Testis (tissue), 2 donors: ENCODE results near the gene SEC24D.

ENCODE experiments used
- CTCF ChIP-seq, 3 experiments: fragments of 450-650 bp in 2 of 3; fragments of 200-600 bp in 1 of 3; sonication (generic) in 1 of 3; IDR thresholded peaks; one replicate each; pipeline ENCODE4 v1.5.1; 2016 to 2019; ENCODE audit warnings: antibody characterized with exemption in 3 of 3, mild to moderate bottlenecking in 2 of 3, moderate library complexity in 1 of 3
- POLR2A ChIP-seq: fragments of 450-650 bp; IDR thresholded peaks from one replicate; pipeline ENCODE4 v1.6.1; 2017; ENCODE audit warnings: antibody characterized with exemption, mild to moderate bottlenecking, moderate library complexity

- TF ChIP-seq CTCF (IDR thresholded peaks at IDR 0.05) = no peak
- no peak for TF ChIP-seq POLR2A
These were observed 30.5 kb upstream of the SEC24D start for GRCh38 chr4:118866442-118866841.
